HG03378 (cell line): ENCODE data around the gene CCNT1.
"Not testable (repeated sequence)": the region's sequence is repeated elsewhere in the genome, so short reads cannot be mapped to it uniquely, and the experiment has no call there.

Experiments
- ATAC-seq: cut with Tn5 transposase; IDR thresholded peaks from one replicate; pipeline ENCODE4 v1.9.1; 2021; ENCODE audit warnings: mild to moderate bottlenecking, moderate library complexity; ENCODE audit not compliant: unreplicated experiment

The CCNT1 gene

DNA sequence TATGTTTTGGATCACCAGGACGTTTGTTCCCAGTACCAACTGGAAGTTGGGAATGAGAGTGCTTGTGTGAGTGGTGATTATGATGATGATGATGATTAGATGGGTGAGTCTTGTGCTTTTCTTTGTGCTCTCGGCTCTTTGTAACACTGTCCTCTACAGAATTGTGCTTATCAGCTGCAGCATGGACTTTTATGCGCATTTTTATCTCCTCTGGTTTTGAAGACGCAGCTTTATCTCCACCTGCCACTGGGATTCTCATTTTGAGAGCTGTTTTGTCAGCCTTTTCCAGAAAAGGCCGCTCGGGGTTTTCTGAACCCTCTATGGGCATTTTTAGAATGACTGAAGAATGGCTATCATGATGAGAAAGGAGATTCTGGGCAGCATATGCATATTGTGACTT is 22.9 kb downstream of the CCNT1 start:
- ATAC-seq, result no peak

- no peak for ATAC-seq
Observed at GRCh38 chr12:48691826-48692487, 24.6 kb downstream of the CCNT1 start.

GRCh38 chr12:48690990-48691389 is 25.5 kb downstream of the CCNT1 start:
- no peak for ATAC-seq

DNA sequence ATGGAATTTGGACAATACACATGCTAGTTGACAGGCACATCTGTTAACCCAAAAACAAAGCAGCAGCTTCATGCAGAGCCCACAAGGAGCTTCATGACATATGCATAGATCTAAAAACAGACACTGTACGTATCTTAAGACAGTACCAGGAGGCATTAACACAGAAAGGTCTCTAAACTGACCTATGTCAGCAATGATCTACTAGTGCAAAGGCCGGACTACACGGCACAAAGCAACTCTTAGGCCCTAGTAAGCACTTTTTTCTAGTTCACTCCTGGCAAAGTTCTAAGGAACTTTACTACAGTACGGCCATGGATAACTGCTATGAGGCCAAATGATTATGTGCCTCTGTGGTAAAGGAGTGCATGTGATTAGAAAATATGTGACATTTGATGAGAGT is 26.1 kb downstream of the CCNT1 start:
- no peak for ATAC-seq

DNA sequence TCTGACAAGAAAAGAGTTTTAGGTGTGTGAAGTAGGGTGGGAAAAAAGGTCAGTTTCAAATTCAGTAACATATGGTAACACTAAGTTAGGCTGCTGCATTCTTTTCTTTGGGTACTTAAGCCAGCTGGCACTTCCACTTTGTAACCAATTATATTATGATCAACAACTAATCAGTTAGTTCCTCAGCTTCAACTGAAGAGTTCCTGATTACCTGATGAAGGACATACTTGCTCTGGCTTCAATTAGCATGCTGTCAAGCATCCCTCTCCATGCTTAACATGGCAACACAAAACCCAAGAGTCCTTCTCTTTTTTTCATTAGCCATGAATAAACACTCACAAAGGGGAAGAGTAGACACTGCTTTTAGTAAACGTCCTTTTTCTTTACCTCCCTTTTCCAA is 27.7 kb downstream of the CCNT1 start:
- no peak for ATAC-seq

DNA sequence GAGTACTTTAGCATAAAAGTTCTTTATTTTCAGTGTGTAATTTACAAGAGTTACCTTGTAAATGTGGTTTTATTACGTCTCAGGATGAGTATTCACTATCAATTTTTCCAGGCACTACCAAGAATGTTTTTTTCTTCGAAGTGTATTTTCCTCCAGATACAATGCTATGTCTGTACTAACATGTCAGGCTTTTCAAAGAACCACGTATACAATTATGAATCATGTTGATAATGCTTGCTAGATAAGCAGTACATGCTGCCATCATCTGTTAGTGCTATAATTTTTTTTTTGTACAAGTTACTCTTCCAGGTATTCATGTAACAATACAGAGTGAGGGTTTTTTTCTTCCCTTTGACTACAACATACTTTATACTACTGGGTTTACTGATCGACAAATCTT is 28.9 kb downstream of the CCNT1 start:
- ATAC-seq, result no peak

- no peak for ATAC-seq
Observed at GRCh38 chr12:48686615-48687334, 29.7 kb downstream of the CCNT1 start.

- ATAC-seq, result no peak
Observed at GRCh38 chr12:48686037-48686595, 30.4 kb downstream of the CCNT1 start.

- no peak for ATAC-seq
Observed at GRCh38 chr12:48683534-48683933, 33.0 kb downstream of the CCNT1 start.

DNA sequence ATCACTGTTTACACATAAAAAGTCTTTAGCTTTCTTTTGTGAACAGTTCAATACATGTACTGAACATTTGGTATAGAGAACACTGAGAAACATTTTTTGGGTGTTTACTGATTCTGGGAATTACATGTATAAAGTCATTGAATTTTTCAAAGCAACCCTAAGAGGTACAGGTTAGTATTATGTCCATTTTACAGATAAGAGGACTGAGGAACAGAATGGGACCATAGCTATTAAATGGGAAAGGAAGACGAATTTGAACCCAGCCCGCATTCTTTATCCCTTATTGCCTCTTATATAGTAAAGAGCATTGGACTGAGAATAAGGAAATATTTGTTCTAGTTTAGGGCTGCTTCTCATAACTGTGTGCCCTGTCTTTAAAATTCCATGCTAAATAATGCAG is 33.6 kb downstream of the CCNT1 start:
- ATAC-seq, result no peak

DNA sequence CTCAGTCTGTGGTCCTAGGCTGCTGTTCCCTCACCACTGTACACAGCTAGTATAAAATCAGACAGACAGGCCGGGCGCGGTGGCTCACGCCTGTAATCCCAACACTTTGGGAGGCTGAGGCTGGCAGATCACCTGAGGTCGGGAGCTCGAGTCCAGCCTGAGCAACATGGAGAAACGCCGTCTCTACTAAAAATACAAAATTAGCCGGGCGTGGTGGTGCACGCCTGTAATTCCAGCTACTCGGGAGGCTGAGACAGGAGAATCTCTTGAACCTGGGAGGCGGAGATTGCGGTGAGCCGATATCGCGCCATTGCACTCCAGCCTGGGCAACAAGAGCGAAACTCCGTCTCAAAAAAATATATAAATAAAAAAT is 34.0 kb downstream of the CCNT1 start:
- ATAC-seq, result not testable (repeated sequence)

- peak; percentile 99 for ATAC-seq
Observed at GRCh38 chr12:48681710-48682532, 34.6 kb downstream of the CCNT1 start, which contains the start of gene KANSL2. Gene KANSL2, minus strand, starts transcription at chr12:48682238. Its CDS starts 606 bp downstream, at chr12:48681632.

DNA sequence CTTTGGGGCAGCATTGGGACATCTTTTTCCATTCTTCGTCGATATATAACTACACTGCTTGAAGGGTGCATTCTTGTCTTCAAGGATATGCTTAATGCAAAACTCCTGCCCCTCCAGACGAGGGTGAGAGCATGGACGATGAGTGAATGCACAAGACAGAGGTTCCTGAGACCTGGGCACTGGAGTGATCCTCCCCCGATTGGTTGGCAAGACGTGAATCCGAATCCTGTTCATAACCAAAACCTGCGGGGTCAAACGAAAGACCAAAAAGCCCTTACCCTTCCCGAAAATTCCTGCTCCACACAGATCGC is 35.2 kb downstream of the CCNT1 start:
- ATAC-seq, result no peak

GRCh38 chr12:48680861-48681260 is 35.6 kb downstream of the CCNT1 start:
- no peak for ATAC-seq

- ATAC-seq, result no peak
Observed at GRCh38 chr12:48678551-48679185, 37.8 kb downstream of the CCNT1 start.

DNA sequence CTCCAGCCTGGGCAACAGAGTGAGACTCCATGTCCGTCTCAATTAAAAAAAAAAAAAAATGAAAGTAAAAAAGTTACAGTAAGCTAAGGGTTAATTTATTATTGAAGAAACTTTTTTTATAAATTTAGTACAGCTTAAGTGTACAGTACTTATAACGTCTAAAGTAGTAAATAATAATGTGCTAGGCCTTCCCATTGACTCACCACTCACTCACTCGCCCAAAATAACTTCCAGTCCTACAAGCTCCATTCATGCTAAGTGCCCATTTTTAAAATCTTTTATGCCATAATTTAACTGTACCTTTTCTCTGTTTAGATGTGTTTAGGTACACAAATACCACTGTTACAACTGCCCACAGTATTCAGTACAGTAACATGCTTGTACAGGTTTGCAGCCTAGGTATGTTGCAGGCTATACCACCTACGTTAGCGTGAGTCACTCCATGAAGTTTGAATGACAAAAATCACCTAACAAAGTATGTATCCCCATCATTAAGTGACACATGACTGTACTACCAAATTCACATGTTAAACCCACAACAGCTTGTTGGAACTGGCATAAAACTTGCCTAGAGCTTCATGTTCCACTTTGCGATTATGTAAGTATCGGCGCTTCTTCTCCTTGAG is 45.2 kb downstream of the CCNT1 start:
- ATAC-seq, result no peak

GRCh38 chr12:48668996-48669395 is 47.5 kb downstream of the CCNT1 start:
- ATAC-seq, result no peak

DNA sequence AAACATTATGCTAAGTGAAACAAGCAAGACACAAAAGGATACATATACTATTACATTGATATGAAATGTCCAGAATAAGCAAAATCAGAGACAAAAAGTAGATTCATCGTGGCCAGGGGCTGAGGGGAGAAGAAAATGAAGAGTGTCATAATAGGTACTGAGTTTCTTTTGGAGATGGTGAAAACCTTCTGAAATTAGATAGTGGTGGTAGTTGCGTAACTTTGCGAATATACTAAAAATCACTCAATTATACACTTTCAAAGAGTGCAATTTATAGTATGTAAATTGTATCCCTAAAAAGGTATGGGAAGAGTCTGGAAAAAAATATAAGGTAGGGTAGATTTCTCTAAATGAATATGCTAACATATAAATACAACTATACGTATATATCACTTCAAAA is 56.6 kb downstream of the CCNT1 start:
- no peak for ATAC-seq

- no peak for ATAC-seq
Observed at GRCh38 chr12:48651681-48652080, 64.8 kb downstream of the CCNT1 start.

- not testable (repeated sequence) for ATAC-seq
Observed at GRCh38 chr12:48645354-48645753, 71.2 kb downstream of the CCNT1 start.

DNA sequence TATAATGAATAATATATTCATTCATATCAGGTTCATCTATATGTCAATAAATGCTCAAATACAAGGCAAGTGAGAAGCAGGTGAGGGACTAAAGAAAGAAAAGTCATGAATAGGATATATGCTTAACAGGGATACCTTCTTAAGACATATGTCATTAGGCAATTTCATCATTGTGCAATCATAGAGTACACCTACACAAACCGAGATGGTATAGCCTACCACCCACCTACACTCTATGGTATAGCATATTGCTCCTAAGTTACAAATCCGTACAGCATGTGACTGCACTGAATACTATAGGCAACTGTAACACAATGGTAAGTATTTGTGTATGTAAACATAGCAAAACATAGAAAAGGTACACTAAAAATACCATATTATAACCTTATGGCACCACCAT is 73.5 kb downstream of the CCNT1 start:
- ATAC-seq, result no peak
